ENCODE data around the gene ADGRL3.

Gene ADGRL3

GRCh38 chr4:61200187-61200915, at the start of gene ADGRL3:
Gene ADGRL3, plus strand, starts transcription at chr4:61200326.
- no peak for DNase-seq (ENCODE audit: low read depth)

- DNase-seq (ENCODE audit: low read depth): no peak
These were observed 47.7 kb upstream of the ADGRL3 start for GRCh38 chr4:61152433-61152832.

- no peak for DNase-seq (ENCODE audit: low read depth)
These were observed 39.6 kb upstream of the ADGRL3 start for GRCh38 chr4:61160478-61160877.

- peak; percentile 11 for DNase-seq (ENCODE audit: low read depth)
These were observed 38.0 kb upstream of the ADGRL3 start for GRCh38 chr4:61162116-61162515.

- no peak for DNase-seq (ENCODE audit: low read depth)
These were observed 26.3 kb upstream of the ADGRL3 start for GRCh38 chr4:61173799-61174198.

GRCh38 chr4:61175495-61175894, 24.6 kb upstream of the ADGRL3 start:
- DNase-seq (ENCODE audit: low read depth): no peak

- no peak for DNase-seq (ENCODE audit: low read depth)
These were observed 22.8 kb upstream of the ADGRL3 start for GRCh38 chr4:61177367-61177766.

- no peak for DNase-seq (ENCODE audit: low read depth)
These were observed 19.7 kb upstream of the ADGRL3 start for GRCh38 chr4:61180405-61180804.

GRCh38 chr4:61182915-61183314, 17.2 kb upstream of the ADGRL3 start:
- no peak for DNase-seq (ENCODE audit: low read depth)

- no peak for DNase-seq (ENCODE audit: low read depth)
These were observed 14.8 kb upstream of the ADGRL3 start for GRCh38 chr4:61185288-61185687.

GRCh38 chr4:61192392-61192791, 7.7 kb upstream of the ADGRL3 start:
- DNase-seq (ENCODE audit: low read depth): no peak

GRCh38 chr4:61193863-61194262, 6.3 kb upstream of the ADGRL3 start:
- DNase-seq (ENCODE audit: low read depth): no peak

- no peak for DNase-seq (ENCODE audit: low read depth)
These were observed 5.6 kb upstream of the ADGRL3 start for GRCh38 chr4:61194571-61194970.

GRCh38 chr4:61195101-61195500, 5.0 kb upstream of the ADGRL3 start:
- no peak for DNase-seq (ENCODE audit: low read depth)

- no peak for DNase-seq (ENCODE audit: low read depth)
These were observed 1.4 kb upstream of the ADGRL3 start for GRCh38 chr4:61198686-61199085.

GRCh38 chr4:61199873-61200186, 296 bp upstream of the ADGRL3 start:
- no peak for DNase-seq (ENCODE audit: low read depth)

- DNase-seq (ENCODE audit: low read depth): no peak
These were observed 895 bp downstream of the ADGRL3 start for GRCh38 chr4:61200916-61201526.

- DNase-seq (ENCODE audit: low read depth): no peak
These were observed 1.4 kb downstream of the ADGRL3 start for GRCh38 chr4:61201561-61201960.

GRCh38 chr4:61201961-61202637, 2.0 kb downstream of the ADGRL3 start:
- DNase-seq (ENCODE audit: low read depth): no peak

GRCh38 chr4:61202638-61203435, 2.7 kb downstream of the ADGRL3 start:
- DNase-seq (ENCODE audit: low read depth): no peak

GRCh38 chr4:61203436-61203790, 3.3 kb downstream of the ADGRL3 start:
- no peak for DNase-seq (ENCODE audit: low read depth)

- DNase-seq (ENCODE audit: low read depth): peak; percentile 36
These were observed 4.4 kb downstream of the ADGRL3 start for GRCh38 chr4:61204353-61205060.
